ENCODE data around the gene ZNF664. TPM values are rescaled to one million over a fixed set of nuclear protein-coding genes. Genes with fewer than 3 reads are reported as not detected.

ZNF664 gene
- total RNA-seq: 27.7 TPM

GRCh38 chr12:123972457-123973401, at the start of gene ZNF664, which contains the start of gene CCDC92:
TSS of gene ZNF664 (plus strand) at chr12:123973215. CDS start at chr12:124012145, 38,930 bp downstream.
TSS of gene CCDC92 (minus strand) at chr12:123972831. CDS start at chr12:123944305, 28,526 bp downstream.
- Histone ChIP-seq H3K4me1 (peaks cover 4 to 25% of the 10 kb centered on the region in 2 donors), H3K27me3 (no peaks in the 10 kb centered on the region), H3K9me3 (no peaks in the 10 kb centered on the region), H3K4me3 (peak within 1 kb of the TSS; percentile 72 to 91), H3K27ac (peak within 1 kb of the TSS; percentile 97), H3K36me3 (no peaks in the 10 kb centered on the region)
- intact Hi-C loops (cut with DNase I): loop anchor here (1.0 to 5.0 kb wide), 5 partner anchors 30 to 1745 kb away; partner anchors contain the start of genes ATP6V0A2, DIABLO and NCOR2
- peak; percentile 73 to 94 for DNase-seq (ENCODE audit: low spot score in 2 of 2)
- TF ChIP-seq CTCF (IDR thresholded peaks at IDR 0.05): peak in 2 of 3 experiments; percentile 15 to 21

GRCh38 chr12:123923927-123924326, 49.1 kb upstream of the ZNF664 start:
- H3K27me3 ChIP-seq: no peaks in the 10 kb centered on the region
- H3K4me3 ChIP-seq: no peak overlapping the region
- DNase-seq (ENCODE audit: low spot score in 2 of 2): no peak
- no peaks in the 10 kb centered on the region for H3K9me3 ChIP-seq
- no peaks in the 10 kb centered on the region for H3K4me1 ChIP-seq
- no peaks in the 10 kb centered on the region for H3K36me3 ChIP-seq
- intact Hi-C loops (cut with DNase I): no loop called here
- H3K27ac ChIP-seq: no peak overlapping the region
- no peak for TF ChIP-seq CTCF (IDR thresholded peaks at IDR 0.05)

- no peaks in the 10 kb centered on the region for H3K9me3 ChIP-seq
- no peaks in the 10 kb centered on the region for H3K4me1 ChIP-seq
- DNase-seq (ENCODE audit: low spot score in 2 of 2): no peak
- H3K4me3 ChIP-seq: no peak overlapping the region
- H3K36me3 ChIP-seq: no peaks in the 10 kb centered on the region
- H3K27me3 ChIP-seq: no peaks in the 10 kb centered on the region
- intact Hi-C loops (cut with DNase I): no loop called here
- H3K27ac ChIP-seq: no peak overlapping the region
- no peak for TF ChIP-seq CTCF (IDR thresholded peaks at IDR 0.05)
These were observed 48.5 kb upstream of the ZNF664 start for GRCh38 chr12:123924539-123924938.

GRCh38 chr12:123928274-123928865, 44.6 kb upstream of the ZNF664 start:
- H3K27me3 ChIP-seq: no peaks in the 10 kb centered on the region
- intact Hi-C loops (cut with DNase I): no loop called here
- H3K27ac ChIP-seq: no peak overlapping the region
- no peak for TF ChIP-seq CTCF (IDR thresholded peaks at IDR 0.05)
- no peak for DNase-seq (ENCODE audit: low spot score in 2 of 2)
- H3K4me1 ChIP-seq: no peaks in the 10 kb centered on the region
- H3K9me3 ChIP-seq: no peaks in the 10 kb centered on the region
- H3K4me3 ChIP-seq: no peak overlapping the region
- H3K36me3 ChIP-seq: no peaks in the 10 kb centered on the region

GRCh38 chr12:123928897-123929296, 44.1 kb upstream of the ZNF664 start:
- no peaks in the 10 kb centered on the region for H3K36me3 ChIP-seq
- no peaks in the 10 kb centered on the region for H3K9me3 ChIP-seq
- no peaks in the 10 kb centered on the region for H3K4me1 ChIP-seq
- no peaks in the 10 kb centered on the region for H3K27me3 ChIP-seq
- intact Hi-C loops (cut with DNase I): no loop called here
- no peak for DNase-seq (ENCODE audit: low spot score in 2 of 2)
- no peak overlapping the region for H3K4me3 ChIP-seq
- no peak for TF ChIP-seq CTCF (IDR thresholded peaks at IDR 0.05)
- H3K27ac ChIP-seq: no peak overlapping the region

All from ascending aorta (tissue), 2 donors.